ENCODE results near the gene LGR6. TPM values are rescaled to one million over a fixed set of nuclear protein-coding genes. Genes with fewer than 3 reads are reported as not detected.

Gene LGR6
- total and polyA plus RNA-seq, 2 experiments from 2014 or later = 0.66 to 0.89 TPM

DNA sequence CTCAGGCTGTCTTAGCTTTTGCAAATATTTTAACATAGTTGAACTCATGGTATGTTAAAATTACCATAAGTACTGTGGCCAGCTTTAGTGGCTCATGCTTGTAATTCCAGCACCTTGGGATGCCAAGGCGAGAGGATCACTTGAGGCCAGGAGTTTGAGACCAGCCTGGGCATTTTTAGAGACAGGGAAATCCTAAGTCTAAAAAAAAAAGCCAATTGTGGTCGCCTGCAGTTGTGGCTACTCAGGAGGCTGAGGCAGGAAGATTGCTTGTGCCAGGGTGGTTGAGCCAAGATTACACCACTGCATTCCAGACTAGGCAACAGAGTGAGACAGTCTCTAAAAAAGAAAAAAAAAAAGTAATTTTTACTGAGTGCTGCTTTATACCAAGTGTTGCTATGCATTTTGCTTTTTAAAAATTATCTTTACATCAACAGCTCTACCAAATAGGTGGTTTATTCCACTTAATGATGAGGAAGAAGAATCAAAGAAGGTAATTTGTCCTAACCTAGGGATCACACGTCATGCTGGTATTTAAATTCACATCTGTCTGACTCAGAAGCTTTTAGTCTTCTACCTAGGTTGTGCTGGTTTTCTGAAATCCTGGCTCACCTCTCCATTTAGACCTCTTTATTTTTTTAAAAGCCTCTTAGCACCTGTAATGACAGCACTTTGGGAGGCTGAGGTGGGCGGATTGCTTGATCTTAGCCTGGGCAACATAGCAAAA, 171.7 kb downstream of the LGR6 start (continued):
- TF ChIP-seq, protein P1, sequence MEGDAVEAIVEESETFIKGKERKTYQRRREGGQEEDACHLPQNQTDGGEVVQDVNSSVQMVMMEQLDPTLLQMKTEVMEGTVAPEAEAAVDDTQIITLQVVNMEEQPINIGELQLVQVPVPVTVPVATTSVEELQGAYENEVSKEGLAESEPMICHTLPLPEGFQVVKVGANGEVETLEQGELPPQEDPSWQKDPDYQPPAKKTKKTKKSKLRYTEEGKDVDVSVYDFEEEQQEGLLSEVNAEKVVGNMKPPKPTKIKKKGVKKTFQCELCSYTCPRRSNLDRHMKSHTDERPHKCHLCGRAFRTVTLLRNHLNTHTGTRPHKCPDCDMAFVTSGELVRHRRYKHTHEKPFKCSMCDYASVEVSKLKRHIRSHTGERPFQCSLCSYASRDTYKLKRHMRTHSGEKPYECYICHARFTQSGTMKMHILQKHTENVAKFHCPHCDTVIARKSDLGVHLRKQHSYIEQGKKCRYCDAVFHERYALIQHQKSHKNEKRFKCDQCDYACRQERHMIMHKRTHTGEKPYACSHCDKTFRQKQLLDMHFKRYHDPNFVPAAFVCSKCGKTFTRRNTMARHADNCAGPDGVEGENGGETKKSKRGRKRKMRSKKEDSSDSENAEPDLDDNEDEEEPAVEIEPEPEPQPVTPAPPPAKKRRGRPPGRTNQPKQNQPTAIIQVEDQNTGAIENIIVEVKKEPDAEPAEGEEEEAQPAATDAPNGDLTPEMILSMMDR (conservative IDR thresholded peaks at IDR 0.05; ENCODE audit: low read depth in 2 of 2) = no peak

GRCh38 chr1:202367271-202367670, 173.7 kb downstream of the LGR6 start:
- H3K27ac Mint-ChIP-seq = no peak overlapping the region
- Histone ChIP-seq H3K79me2 (replicated peaks; ENCODE audit: insufficient read depth) (peaks cover 40% of the 10 kb centered on the region), H3K4me1 (ENCODE audit: insufficient read depth) (peaks cover 26% of the 10 kb centered on the region), H3K36me3 (ENCODE audit: insufficient read depth) (no peaks in the 10 kb centered on the region), H3K9me2 (ENCODE audit: insufficient read depth) (no peaks in the 10 kb centered on the region), H3F3A (replicated peaks; ENCODE audit: low read depth) (no peaks in the 10 kb centered on the region), H2AFZ (no peak overlapping the region), H3K27me3 (ENCODE audit: insufficient read depth) (no peaks in the 10 kb centered on the region), H3K27ac (ENCODE audit: low read depth) (no peak overlapping the region), H4K20me1 (replicated peaks; ENCODE audit: insufficient read depth) (no peaks in the 10 kb centered on the region), H3K4me3 (no peak overlapping the region), H3K4me2 (no peak overlapping the region)
- H3K4me3 Mint-ChIP-seq = no peak overlapping the region
- no peak for ATAC-seq
- H3K27me3 Mint-ChIP-seq (ENCODE audit: insufficient read depth, low read depth, poor library complexity) = peaks cover 3% of the 10 kb centered on the region
- DNase-seq (ENCODE audit: low spot score) = no peak
- H3K36me3 Mint-ChIP-seq (ENCODE audit: low read depth) = peaks cover 3% of the 10 kb centered on the region; the same call in 1 of the 3 replicates
- H3K9me3 Mint-ChIP-seq = no peaks in the 10 kb centered on the region
- H3K4me1 Mint-ChIP-seq = peaks cover 24% of the 10 kb centered on the region
- TF ChIP-seq NANOG (IDR thresholded peaks at IDR 0.05; ENCODE audit: borderline replicate concordance) (no peak), EZH2 (IDR thresholded peaks at IDR 0.05; ENCODE audit: low read depth, unreplicated experiment) (no peak), STAT1 (IDR thresholded peaks at IDR 0.05; ENCODE audit: unreplicated experiment) (no peak), ZNF462 (CRISPR knock-in tag; IDR thresholded peaks at IDR 0.05) (no peak), CREB1 (CRISPR knock-in tag; IDR thresholded peaks at IDR 0.05; ENCODE audit: low read depth) (no peak), POLR2AphosphoS5 (IDR thresholded peaks at IDR 0.05; ENCODE audit: low read depth) (no peak), JUNB (IDR thresholded peaks at IDR 0.05; ENCODE audit: unreplicated experiment) (no peak), ZNF114 (CRISPR knock-in tag; IDR thresholded peaks at IDR 0.05) (no peak), EZH2phosphoT487 (IDR thresholded peaks at IDR 0.05; ENCODE audit: unreplicated experiment) (no peak)
- TF ChIP-seq, protein P1 (conservative IDR thresholded peaks at IDR 0.05; ENCODE audit: low read depth in 2 of 2) = no peak
- TF ChIP-seq, protein P2, sequence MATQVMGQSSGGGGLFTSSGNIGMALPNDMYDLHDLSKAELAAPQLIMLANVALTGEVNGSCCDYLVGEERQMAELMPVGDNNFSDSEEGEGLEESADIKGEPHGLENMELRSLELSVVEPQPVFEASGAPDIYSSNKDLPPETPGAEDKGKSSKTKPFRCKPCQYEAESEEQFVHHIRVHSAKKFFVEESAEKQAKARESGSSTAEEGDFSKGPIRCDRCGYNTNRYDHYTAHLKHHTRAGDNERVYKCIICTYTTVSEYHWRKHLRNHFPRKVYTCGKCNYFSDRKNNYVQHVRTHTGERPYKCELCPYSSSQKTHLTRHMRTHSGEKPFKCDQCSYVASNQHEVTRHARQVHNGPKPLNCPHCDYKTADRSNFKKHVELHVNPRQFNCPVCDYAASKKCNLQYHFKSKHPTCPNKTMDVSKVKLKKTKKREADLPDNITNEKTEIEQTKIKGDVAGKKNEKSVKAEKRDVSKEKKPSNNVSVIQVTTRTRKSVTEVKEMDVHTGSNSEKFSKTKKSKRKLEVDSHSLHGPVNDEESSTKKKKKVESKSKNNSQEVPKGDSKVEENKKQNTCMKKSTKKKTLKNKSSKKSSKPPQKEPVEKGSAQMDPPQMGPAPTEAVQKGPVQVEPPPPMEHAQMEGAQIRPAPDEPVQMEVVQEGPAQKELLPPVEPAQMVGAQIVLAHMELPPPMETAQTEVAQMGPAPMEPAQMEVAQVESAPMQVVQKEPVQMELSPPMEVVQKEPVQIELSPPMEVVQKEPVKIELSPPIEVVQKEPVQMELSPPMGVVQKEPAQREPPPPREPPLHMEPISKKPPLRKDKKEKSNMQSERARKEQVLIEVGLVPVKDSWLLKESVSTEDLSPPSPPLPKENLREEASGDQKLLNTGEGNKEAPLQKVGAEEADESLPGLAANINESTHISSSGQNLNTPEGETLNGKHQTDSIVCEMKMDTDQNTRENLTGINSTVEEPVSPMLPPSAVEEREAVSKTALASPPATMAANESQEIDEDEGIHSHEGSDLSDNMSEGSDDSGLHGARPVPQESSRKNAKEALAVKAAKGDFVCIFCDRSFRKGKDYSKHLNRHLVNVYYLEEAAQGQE (IDR thresholded peaks at IDR 0.05; ENCODE audit: unreplicated experiment) = no peak

All from GM23338 (cell line).